ENCODE measurements around the gene TLE2. TPM values are rescaled to one million over a fixed set of nuclear protein-coding genes. Genes with fewer than 3 reads are reported as not detected.
"Not testable (repeated sequence)": the region's sequence is repeated elsewhere in the genome, so short reads cannot be mapped to it uniquely, and the experiment has no call there.

The TLE2 gene
- total RNA-seq, 1 donor from 2014 or later: 10.9 TPM

- DNase-seq: peak; percentile 90
Measured at GRCh38 chr19:2982983-2983350, 46.1 kb downstream of the TLE2 start.

GRCh38 chr19:2982561-2982960, 46.5 kb downstream of the TLE2 start:
- DNase-seq: no peak

- no peak for DNase-seq
Measured at GRCh38 chr19:2981898-2982297, 47.2 kb downstream of the TLE2 start.

GRCh38 chr19:2978772-2979171, 50.3 kb downstream of the TLE2 start:
- no peak for DNase-seq

GRCh38 chr19:2978166-2978767, 50.8 kb downstream of the TLE2 start:
- no peak for DNase-seq

GRCh38 chr19:2977746-2978138, 51.3 kb downstream of the TLE2 start:
- no peak for DNase-seq

- peak; percentile 86 for DNase-seq
Measured at GRCh38 chr19:2977001-2977745, 51.9 kb downstream of the TLE2 start, which contains the start of gene TLE6. TSS of gene TLE6 (plus strand) at chr19:2977564. CDS start at chr19:2978234, 670 bp downstream.

GRCh38 chr19:2976609-2977000, 52.5 kb downstream of the TLE2 start:
- no peak for DNase-seq

- no peak for DNase-seq
Measured at GRCh38 chr19:2974342-2975041, 54.6 kb downstream of the TLE2 start.

GRCh38 chr19:2973229-2973628, 55.9 kb downstream of the TLE2 start:
- DNase-seq: peak; percentile 35

GRCh38 chr19:2970201-2970835, 58.8 kb downstream of the TLE2 start:
- DNase-seq: no peak

GRCh38 chr19:2969104-2969504, 60.0 kb downstream of the TLE2 start:
- DNase-seq: peak; percentile 70

GRCh38 chr19:2967972-2968371, 61.1 kb downstream of the TLE2 start:
- no peak for DNase-seq

- DNase-seq: no peak
Measured at GRCh38 chr19:2964874-2965273, 64.2 kb downstream of the TLE2 start.

GRCh38 chr19:2963631-2964030, 65.4 kb downstream of the TLE2 start:
- not testable (repeated sequence) for DNase-seq

GRCh38 chr19:2963122-2963521, 66.0 kb downstream of the TLE2 start:
- no peak for DNase-seq

GRCh38 chr19:2962018-2962670, 66.9 kb downstream of the TLE2 start:
- DNase-seq: peak; percentile 85

GRCh38 chr19:2960120-2960519, 69.0 kb downstream of the TLE2 start:
- no peak for DNase-seq

- no peak for DNase-seq
Measured at GRCh38 chr19:2957160-2957559, 71.9 kb downstream of the TLE2 start.

- DNase-seq: no peak
Measured at GRCh38 chr19:2952953-2953481, 76.1 kb downstream of the TLE2 start.

- peak; percentile 100 for DNase-seq
Measured at GRCh38 chr19:2950286-2951124, 78.6 kb downstream of the TLE2 start.

Data from skin of body (tissue), 2 donors.